ENCODE results near the gene HTRA2.

HTRA2 gene

DNA sequence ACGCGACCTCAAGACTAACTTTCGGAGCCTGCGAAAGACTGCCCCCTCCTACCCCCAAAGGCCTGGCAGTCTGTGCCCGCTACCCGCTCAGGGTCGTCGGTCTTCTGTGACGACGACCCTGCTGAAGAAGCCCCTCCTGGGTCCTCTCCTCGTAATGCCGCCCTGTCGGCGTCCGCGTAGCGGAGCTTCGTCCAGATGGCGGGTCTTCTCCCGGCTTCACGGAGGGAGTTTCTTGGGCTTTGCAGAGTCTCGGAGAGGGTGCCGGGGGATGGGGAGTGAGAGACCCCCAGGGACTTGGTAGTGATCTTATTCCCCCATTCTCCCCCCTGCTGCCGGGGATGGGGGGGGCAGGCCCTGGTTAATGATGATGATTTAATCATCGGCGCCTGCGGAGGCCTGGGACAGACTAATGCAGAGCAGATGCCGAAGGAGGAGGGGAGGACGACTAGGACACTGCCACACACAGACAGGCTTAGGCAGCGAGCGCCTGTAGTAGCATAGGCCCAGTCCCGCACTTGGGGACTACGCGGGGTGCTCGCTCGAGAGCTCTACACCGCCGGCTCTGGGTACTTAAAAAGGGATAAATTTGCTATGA is 21.7 kb upstream of the HTRA2 start:
- peak; percentile 79 for ATAC-seq
- TF ChIP-seq TCF4 (CRISPR knock-in tag; IDR thresholded peaks at IDR 0.05; ENCODE audit: borderline replicate concordance) = peak; percentile 96
- TF ChIP-seq RARB (CRISPR knock-in tag; IDR thresholded peaks at IDR 0.05) = no peak
- TF ChIP-seq SNAI2 (CRISPR knock-in tag; IDR thresholded peaks at IDR 0.05) = no peak
- TF ChIP-seq BACH2 (CRISPR knock-in tag; IDR thresholded peaks at IDR 0.05; ENCODE audit: borderline replicate concordance) = no peak
- no peak for TF ChIP-seq OSR1 (CRISPR knock-in tag; IDR thresholded peaks at IDR 0.05)
- TF ChIP-seq TOX (CRISPR knock-in tag; IDR thresholded peaks at IDR 0.05; ENCODE audit: borderline replicate concordance) = no peak
- 0 out of 2 replicates have a peak, but pooled peaks have one; percentile 11 for TF ChIP-seq ZNF8 (CRISPR knock-in tag; IDR thresholded peaks at IDR 0.05)
- TF ChIP-seq GLIS3 (CRISPR knock-in tag; IDR thresholded peaks at IDR 0.05) = no peak
- TF ChIP-seq, protein P1, sequence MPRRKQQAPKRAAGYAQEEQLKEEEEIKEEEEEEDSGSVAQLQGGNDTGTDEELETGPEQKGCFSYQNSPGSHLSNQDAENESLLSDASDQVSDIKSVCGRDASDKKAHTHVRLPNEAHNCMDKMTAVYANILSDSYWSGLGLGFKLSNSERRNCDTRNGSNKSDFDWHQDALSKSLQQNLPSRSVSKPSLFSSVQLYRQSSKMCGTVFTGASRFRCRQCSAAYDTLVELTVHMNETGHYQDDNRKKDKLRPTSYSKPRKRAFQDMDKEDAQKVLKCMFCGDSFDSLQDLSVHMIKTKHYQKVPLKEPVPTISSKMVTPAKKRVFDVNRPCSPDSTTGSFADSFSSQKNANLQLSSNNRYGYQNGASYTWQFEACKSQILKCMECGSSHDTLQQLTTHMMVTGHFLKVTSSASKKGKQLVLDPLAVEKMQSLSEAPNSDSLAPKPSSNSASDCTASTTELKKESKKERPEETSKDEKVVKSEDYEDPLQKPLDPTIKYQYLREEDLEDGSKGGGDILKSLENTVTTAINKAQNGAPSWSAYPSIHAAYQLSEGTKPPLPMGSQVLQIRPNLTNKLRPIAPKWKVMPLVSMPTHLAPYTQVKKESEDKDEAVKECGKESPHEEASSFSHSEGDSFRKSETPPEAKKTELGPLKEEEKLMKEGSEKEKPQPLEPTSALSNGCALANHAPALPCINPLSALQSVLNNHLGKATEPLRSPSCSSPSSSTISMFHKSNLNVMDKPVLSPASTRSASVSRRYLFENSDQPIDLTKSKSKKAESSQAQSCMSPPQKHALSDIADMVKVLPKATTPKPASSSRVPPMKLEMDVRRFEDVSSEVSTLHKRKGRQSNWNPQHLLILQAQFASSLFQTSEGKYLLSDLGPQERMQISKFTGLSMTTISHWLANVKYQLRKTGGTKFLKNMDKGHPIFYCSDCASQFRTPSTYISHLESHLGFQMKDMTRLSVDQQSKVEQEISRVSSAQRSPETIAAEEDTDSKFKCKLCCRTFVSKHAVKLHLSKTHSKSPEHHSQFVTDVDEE (CRISPR knock-in tag; IDR thresholded peaks at IDR 0.05) = peak; percentile 43; the same call in 1 of the 2 replicates
- TF ChIP-seq, protein P2, sequence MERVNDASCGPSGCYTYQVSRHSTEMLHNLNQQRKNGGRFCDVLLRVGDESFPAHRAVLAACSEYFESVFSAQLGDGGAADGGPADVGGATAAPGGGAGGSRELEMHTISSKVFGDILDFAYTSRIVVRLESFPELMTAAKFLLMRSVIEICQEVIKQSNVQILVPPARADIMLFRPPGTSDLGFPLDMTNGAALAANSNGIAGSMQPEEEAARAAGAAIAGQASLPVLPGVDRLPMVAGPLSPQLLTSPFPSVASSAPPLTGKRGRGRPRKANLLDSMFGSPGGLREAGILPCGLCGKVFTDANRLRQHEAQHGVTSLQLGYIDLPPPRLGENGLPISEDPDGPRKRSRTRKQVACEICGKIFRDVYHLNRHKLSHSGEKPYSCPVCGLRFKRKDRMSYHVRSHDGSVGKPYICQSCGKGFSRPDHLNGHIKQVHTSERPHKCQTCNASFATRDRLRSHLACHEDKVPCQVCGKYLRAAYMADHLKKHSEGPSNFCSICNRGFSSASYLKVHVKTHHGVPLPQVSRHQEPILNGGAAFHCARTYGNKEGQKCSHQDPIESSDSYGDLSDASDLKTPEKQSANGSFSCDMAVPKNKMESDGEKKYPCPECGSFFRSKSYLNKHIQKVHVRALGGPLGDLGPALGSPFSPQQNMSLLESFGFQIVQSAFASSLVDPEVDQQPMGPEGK (CRISPR knock-in tag; IDR thresholded peaks at IDR 0.05; ENCODE audit: borderline replicate concordance) = peak; percentile 98
- no peak for TF ChIP-seq ZC3H10 (CRISPR knock-in tag; IDR thresholded peaks at IDR 0.05)
- no peak for TF ChIP-seq ESRRG (CRISPR knock-in tag; IDR thresholded peaks at IDR 0.05)
- 0 out of 2 replicates have a peak, but pooled peaks have one; percentile 66 for TF ChIP-seq ZFP3 (CRISPR knock-in tag; IDR thresholded peaks at IDR 0.05)
- TF ChIP-seq ZNF70 (CRISPR knock-in tag; IDR thresholded peaks at IDR 0.05) = peak; percentile 50; the same call in 1 of the 2 replicates

DNA sequence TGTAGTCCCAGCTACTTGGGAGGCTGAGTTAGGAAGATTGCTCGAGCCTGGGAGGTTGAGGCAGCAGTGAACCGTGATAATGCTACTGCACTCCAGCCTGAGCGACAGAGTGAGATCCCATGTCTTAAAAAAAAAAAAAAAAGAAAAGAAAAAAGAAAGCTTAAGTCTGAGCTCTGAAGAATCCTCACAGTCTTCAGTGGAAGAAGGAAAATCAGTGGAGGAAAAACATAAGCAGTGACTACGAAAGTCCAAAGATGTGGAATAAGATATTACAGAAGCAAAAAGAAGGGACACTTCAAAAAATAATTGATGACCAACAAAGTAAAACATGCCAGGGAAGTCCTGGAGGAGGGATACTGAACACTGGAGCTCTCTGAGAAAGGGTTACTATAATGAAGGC is 19.5 kb upstream of the HTRA2 start:
- no peak for ATAC-seq
- TF ChIP-seq ZFP3 (CRISPR knock-in tag; IDR thresholded peaks at IDR 0.05) (no peak), TCF4 (CRISPR knock-in tag; IDR thresholded peaks at IDR 0.05; ENCODE audit: borderline replicate concordance) (no peak)
- TF ChIP-seq, protein P3, sequence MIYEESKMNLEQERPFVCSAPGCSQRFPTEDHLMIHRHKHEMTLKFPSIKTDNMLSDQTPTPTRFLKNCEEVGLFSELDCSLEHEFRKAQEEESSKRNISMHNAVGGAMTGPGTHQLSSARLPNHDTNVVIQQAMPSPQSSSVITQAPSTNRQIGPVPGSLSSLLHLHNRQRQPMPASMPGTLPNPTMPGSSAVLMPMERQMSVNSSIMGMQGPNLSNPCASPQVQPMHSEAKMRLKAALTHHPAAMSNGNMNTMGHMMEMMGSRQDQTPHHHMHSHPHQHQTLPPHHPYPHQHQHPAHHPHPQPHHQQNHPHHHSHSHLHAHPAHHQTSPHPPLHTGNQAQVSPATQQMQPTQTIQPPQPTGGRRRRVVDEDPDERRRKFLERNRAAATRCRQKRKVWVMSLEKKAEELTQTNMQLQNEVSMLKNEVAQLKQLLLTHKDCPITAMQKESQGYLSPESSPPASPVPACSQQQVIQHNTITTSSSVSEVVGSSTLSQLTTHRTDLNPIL (CRISPR knock-in tag; IDR thresholded peaks at IDR 0.05; ENCODE audit: low read depth) = no peak
- TF ChIP-seq, protein P1 (CRISPR knock-in tag; IDR thresholded peaks at IDR 0.05) = no peak

DNA sequence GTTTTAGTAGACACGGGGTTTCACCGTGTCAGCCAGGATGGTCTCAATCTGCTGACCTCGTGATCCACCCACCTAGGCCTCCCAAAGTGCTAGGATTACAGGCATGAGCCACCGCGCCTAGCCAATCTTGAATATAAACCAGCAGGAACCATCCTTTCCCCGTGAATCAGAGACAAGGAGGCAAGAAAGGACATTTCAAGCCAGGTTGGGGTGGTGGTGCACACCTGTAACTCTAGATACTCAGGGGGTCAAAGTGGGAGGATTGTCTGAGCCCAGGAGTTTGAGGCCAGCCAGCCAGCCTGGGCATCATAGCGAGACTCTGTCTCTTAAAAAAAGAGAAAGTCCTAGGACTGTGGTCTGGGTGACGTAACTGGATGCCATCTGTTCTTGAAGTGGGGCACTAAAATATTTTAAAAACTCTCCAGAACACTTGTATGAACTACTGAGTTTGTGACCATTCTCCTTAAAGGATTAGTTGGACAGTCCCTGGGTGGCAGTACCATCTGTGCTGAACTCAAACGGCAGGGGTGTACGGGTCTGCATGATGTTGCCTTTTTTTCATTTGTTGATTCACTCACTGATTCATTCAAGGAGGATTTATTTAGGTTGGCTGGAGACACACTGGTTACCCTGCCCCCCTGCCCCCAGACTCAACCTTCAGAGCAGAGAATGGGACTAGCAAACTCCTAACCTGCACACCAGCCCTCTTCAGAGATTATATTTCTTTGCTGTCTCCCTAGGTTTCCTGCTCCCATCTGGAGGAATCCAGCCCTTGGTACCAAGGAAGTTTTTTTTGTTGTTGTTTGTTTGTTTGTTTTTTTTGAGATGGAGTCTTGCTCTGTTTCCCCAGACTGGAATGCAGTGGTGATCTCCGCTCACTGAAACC is 18.4 kb upstream of the HTRA2 start:
- no peak for ATAC-seq
- no peak for TF ChIP-seq BACH2 (CRISPR knock-in tag; IDR thresholded peaks at IDR 0.05; ENCODE audit: borderline replicate concordance)
- TF ChIP-seq ZNF70 (CRISPR knock-in tag; IDR thresholded peaks at IDR 0.05) = no peak
- TF ChIP-seq, protein P4, sequence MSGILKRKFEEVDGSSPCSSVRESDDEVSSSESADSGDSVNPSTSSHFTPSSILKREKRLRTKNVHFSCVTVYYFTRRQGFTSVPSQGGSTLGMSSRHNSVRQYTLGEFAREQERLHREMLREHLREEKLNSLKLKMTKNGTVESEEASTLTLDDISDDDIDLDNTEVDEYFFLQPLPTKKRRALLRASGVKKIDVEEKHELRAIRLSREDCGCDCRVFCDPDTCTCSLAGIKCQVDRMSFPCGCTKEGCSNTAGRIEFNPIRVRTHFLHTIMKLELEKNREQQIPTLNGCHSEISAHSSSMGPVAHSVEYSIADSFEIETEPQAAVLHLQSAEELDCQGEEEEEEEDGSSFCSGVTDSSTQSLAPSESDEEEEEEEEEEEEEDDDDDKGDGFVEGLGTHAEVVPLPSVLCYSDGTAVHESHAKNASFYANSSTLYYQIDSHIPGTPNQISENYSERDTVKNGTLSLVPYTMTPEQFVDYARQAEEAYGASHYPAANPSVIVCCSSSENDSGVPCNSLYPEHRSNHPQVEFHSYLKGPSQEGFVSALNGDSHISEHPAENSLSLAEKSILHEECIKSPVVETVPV (CRISPR knock-in tag; IDR thresholded peaks at IDR 0.05) = no peak
- TF ChIP-seq ZFP3 (CRISPR knock-in tag; IDR thresholded peaks at IDR 0.05) = peak; percentile 96
- TF ChIP-seq TOX (CRISPR knock-in tag; IDR thresholded peaks at IDR 0.05; ENCODE audit: borderline replicate concordance) = no peak
- TF ChIP-seq, protein P1 (CRISPR knock-in tag; IDR thresholded peaks at IDR 0.05) = no peak

All from SK-N-SH treated with all-trans-retinoic acid at 6 μM for 48 hours (cell line).